Measurements from ENCODE around the gene PXDN.

Gene PXDN

GRCh38 chr2:1775511-1776035, 31.3 kb upstream of the PXDN start:
- H3K4me3 ChIP-seq (ENCODE audit: low read length): no peak overlapping the region
- no peaks in the 10 kb centered on the region for H3K9me3 ChIP-seq (ENCODE audit: control insufficient read depth, insufficient read depth, low read length)
- no peak overlapping the region for H3K27ac ChIP-seq (ENCODE audit: low read length)
- peaks cover 6% of the 10 kb centered on the region for H3K4me1 ChIP-seq (ENCODE audit: control insufficient read depth, insufficient read depth, low read length)
- no peaks in the 10 kb centered on the region for H3K27me3 ChIP-seq (ENCODE audit: control insufficient read depth, insufficient read depth, low read length)
- no peaks in the 10 kb centered on the region for H3K36me3 ChIP-seq (ENCODE audit: control insufficient read depth, insufficient read depth, low read length)
- WGBS (ENCODE audit: insufficient coverage, insufficient read length): no CpG with 5 or more reads among the region's 7 CpGs
- no peak for DNase-seq (ENCODE audit: low read depth, low spot score)

DNA sequence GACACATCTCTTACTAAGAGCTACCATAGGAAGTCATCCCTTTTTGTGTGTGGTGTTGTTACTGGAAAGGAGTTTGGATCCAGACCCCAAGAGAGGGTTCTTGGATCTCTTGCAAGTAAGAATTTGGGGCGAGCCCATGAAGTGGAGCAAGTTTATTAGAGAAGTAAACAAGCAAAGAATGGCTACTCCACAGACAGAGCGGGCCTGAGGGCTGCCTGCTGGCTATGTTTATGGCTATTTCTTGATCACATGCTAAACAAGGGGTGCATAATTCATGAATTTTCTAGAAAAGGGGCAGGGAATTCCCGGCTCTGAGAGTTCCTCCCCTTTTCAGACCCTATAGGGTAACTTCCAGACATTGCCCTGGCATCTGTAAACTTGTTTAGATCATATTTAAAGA, 30.6 kb upstream of the PXDN start:
- Histone ChIP-seq H3K27me3 (ENCODE audit: control insufficient read depth, insufficient read depth, low read length) (no peaks in the 10 kb centered on the region), H3K27ac (ENCODE audit: low read length) (no peak overlapping the region), H3K9me3 (ENCODE audit: control insufficient read depth, insufficient read depth, low read length) (no peaks in the 10 kb centered on the region), H3K4me1 (ENCODE audit: control insufficient read depth, insufficient read depth, low read length) (peaks cover 6% of the 10 kb centered on the region), H3K36me3 (ENCODE audit: control insufficient read depth, insufficient read depth, low read length) (no peaks in the 10 kb centered on the region), H3K4me3 (ENCODE audit: low read length) (no peak overlapping the region)
- no CpG with 5 or more reads among the region's 3 CpGs for WGBS (ENCODE audit: insufficient coverage, insufficient read length)
- DNase-seq (ENCODE audit: low read depth, low spot score): no peak

DNA sequence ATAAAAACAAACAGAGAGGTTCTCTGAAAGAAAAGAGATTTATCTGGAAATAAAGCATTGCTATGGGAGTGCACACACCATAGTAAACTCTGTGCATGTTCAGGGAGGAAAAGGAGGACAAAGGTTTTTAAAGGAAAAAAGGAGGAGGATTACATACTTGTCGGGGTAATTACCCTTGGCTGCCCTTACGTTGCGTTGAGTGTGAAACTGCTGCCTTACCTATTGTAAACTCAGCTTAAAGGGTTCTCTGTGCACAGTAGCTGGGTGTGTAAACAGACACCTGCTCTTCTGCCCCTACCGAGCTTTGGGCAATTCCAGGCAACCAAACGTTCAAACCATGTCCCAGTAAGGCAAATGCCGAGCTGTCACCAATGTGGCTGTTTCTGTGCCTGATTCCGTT, 29.6 kb upstream of the PXDN start:
- H3K36me3 ChIP-seq (ENCODE audit: control insufficient read depth, insufficient read depth, low read length): no peaks in the 10 kb centered on the region
- no peak for DNase-seq (ENCODE audit: low read depth, low spot score)
- H3K9me3 ChIP-seq (ENCODE audit: control insufficient read depth, insufficient read depth, low read length): no peaks in the 10 kb centered on the region
- H3K27ac ChIP-seq (ENCODE audit: low read length): no peak overlapping the region
- no peaks in the 10 kb centered on the region for H3K27me3 ChIP-seq (ENCODE audit: control insufficient read depth, insufficient read depth, low read length)
- no CpG with 5 or more reads among the region's 7 CpGs for WGBS (ENCODE audit: insufficient coverage, insufficient read length)
- H3K4me1 ChIP-seq (ENCODE audit: control insufficient read depth, insufficient read depth, low read length): peaks cover 6% of the 10 kb centered on the region
- no peak overlapping the region for H3K4me3 ChIP-seq (ENCODE audit: low read length)

- H3K36me3 ChIP-seq (ENCODE audit: control insufficient read depth, insufficient read depth, low read length): no peaks in the 10 kb centered on the region
- WGBS (ENCODE audit: insufficient coverage, insufficient read length): no CpG with 5 or more reads among the region's 8 CpGs
- DNase-seq (ENCODE audit: low read depth, low spot score): no peak
- peaks cover 6% of the 10 kb centered on the region for H3K4me1 ChIP-seq (ENCODE audit: control insufficient read depth, insufficient read depth, low read length)
- no peaks in the 10 kb centered on the region for H3K27me3 ChIP-seq (ENCODE audit: control insufficient read depth, insufficient read depth, low read length)
- no peak overlapping the region for H3K27ac ChIP-seq (ENCODE audit: low read length)
- no peaks in the 10 kb centered on the region for H3K9me3 ChIP-seq (ENCODE audit: control insufficient read depth, insufficient read depth, low read length)
- H3K4me3 ChIP-seq (ENCODE audit: low read length): no peak overlapping the region
Observed at GRCh38 chr2:1772471-1773267, 28.4 kb upstream of the PXDN start.

GRCh38 chr2:1771626-1772280, 27.4 kb upstream of the PXDN start:
- Histone ChIP-seq H3K27me3 (ENCODE audit: control insufficient read depth, insufficient read depth, low read length) (no peaks in the 10 kb centered on the region), H3K9me3 (ENCODE audit: control insufficient read depth, insufficient read depth, low read length) (no peaks in the 10 kb centered on the region), H3K27ac (ENCODE audit: low read length) (no peak overlapping the region), H3K4me1 (ENCODE audit: control insufficient read depth, insufficient read depth, low read length) (peaks cover 10% of the 10 kb centered on the region), H3K36me3 (ENCODE audit: control insufficient read depth, insufficient read depth, low read length) (no peaks in the 10 kb centered on the region), H3K4me3 (ENCODE audit: low read length) (no peak overlapping the region)
- no CpG with 5 or more reads among the region's 3 CpGs for WGBS (ENCODE audit: insufficient coverage, insufficient read length)
- no peak for DNase-seq (ENCODE audit: low read depth, low spot score)

GRCh38 chr2:1770566-1771380, 26.5 kb upstream of the PXDN start:
- no peak for DNase-seq (ENCODE audit: low read depth, low spot score)
- H3K9me3 ChIP-seq (ENCODE audit: control insufficient read depth, insufficient read depth, low read length): no peaks in the 10 kb centered on the region
- no CpG with 5 or more reads among the region's 23 CpGs for WGBS (ENCODE audit: insufficient coverage, insufficient read length)
- no peak overlapping the region for H3K4me3 ChIP-seq (ENCODE audit: low read length)
- H3K27ac ChIP-seq (ENCODE audit: low read length): no peak overlapping the region
- peaks cover 11% of the 10 kb centered on the region for H3K4me1 ChIP-seq (ENCODE audit: control insufficient read depth, insufficient read depth, low read length)
- no peaks in the 10 kb centered on the region for H3K27me3 ChIP-seq (ENCODE audit: control insufficient read depth, insufficient read depth, low read length)
- no peaks in the 10 kb centered on the region for H3K36me3 ChIP-seq (ENCODE audit: control insufficient read depth, insufficient read depth, low read length)

- H3K9me3 ChIP-seq (ENCODE audit: control insufficient read depth, insufficient read depth, low read length): no peaks in the 10 kb centered on the region
- peak; percentile 88 for DNase-seq (ENCODE audit: low read depth, low spot score)
- H3K4me3 ChIP-seq (ENCODE audit: low read length): no peak overlapping the region
- H3K27ac ChIP-seq (ENCODE audit: low read length): no peak overlapping the region
- no peaks in the 10 kb centered on the region for H3K36me3 ChIP-seq (ENCODE audit: control insufficient read depth, insufficient read depth, low read length)
- WGBS (ENCODE audit: insufficient coverage, insufficient read length): no CpG with 5 or more reads among the region's 13 CpGs
- H3K27me3 ChIP-seq (ENCODE audit: control insufficient read depth, insufficient read depth, low read length): no peaks in the 10 kb centered on the region
- peaks cover 11% of the 10 kb centered on the region for H3K4me1 ChIP-seq (ENCODE audit: control insufficient read depth, insufficient read depth, low read length)
Observed at GRCh38 chr2:1769703-1770422, 25.5 kb upstream of the PXDN start.

- no CpG with 5 or more reads among the region's 23 CpGs for WGBS (ENCODE audit: insufficient coverage, insufficient read length)
- no peak for DNase-seq (ENCODE audit: low read depth, low spot score)
- no peaks in the 10 kb centered on the region for H3K36me3 ChIP-seq (ENCODE audit: control insufficient read depth, insufficient read depth, low read length)
- H3K4me3 ChIP-seq (ENCODE audit: low read length): no peak overlapping the region
- H3K27ac ChIP-seq (ENCODE audit: low read length): no peak overlapping the region
- H3K27me3 ChIP-seq (ENCODE audit: control insufficient read depth, insufficient read depth, low read length): no peaks in the 10 kb centered on the region
- H3K4me1 ChIP-seq (ENCODE audit: control insufficient read depth, insufficient read depth, low read length): peaks cover 11% of the 10 kb centered on the region
- no peaks in the 10 kb centered on the region for H3K9me3 ChIP-seq (ENCODE audit: control insufficient read depth, insufficient read depth, low read length)
Observed at GRCh38 chr2:1767939-1768691, 23.8 kb upstream of the PXDN start.

GRCh38 chr2:1766851-1767811, 22.8 kb upstream of the PXDN start:
- no peaks in the 10 kb centered on the region for H3K9me3 ChIP-seq (ENCODE audit: control insufficient read depth, insufficient read depth, low read length)
- no CpG with 5 or more reads among the region's 30 CpGs for WGBS (ENCODE audit: insufficient coverage, insufficient read length)
- no peak overlapping the region for H3K4me3 ChIP-seq (ENCODE audit: low read length)
- H3K27ac ChIP-seq (ENCODE audit: low read length): no peak overlapping the region
- no peak for DNase-seq (ENCODE audit: low read depth, low spot score)
- no peaks in the 10 kb centered on the region for H3K36me3 ChIP-seq (ENCODE audit: control insufficient read depth, insufficient read depth, low read length)
- H3K27me3 ChIP-seq (ENCODE audit: control insufficient read depth, insufficient read depth, low read length): no peaks in the 10 kb centered on the region
- peaks cover 11% of the 10 kb centered on the region for H3K4me1 ChIP-seq (ENCODE audit: control insufficient read depth, insufficient read depth, low read length)
